ENCODE measurements around the gene RAD18.

Gene RAD18

GRCh38 chr3:8963137-8963853, at the start of gene RAD18:
Gene RAD18 (minus strand): TSS chr3:8963472. CDS start chr3:8963385, 87 bp downstream.
- peak; percentile 92 for DNase-seq (ENCODE audit: low spot score)

- DNase-seq (ENCODE audit: low spot score) = no peak
Measured at GRCh38 chr3:9012521-9012920, 49.2 kb upstream of the RAD18 start.

GRCh38 chr3:9009976-9010545, 46.8 kb upstream of the RAD18 start:
- no peak for DNase-seq (ENCODE audit: low spot score)

- no peak for DNase-seq (ENCODE audit: low spot score)
Measured at GRCh38 chr3:9008550-9009255, 45.4 kb upstream of the RAD18 start.

- DNase-seq (ENCODE audit: low spot score) = no peak
Measured at GRCh38 chr3:9007928-9008327, 44.7 kb upstream of the RAD18 start.

- DNase-seq (ENCODE audit: low spot score) = no peak
Measured at GRCh38 chr3:9007213-9007612, 43.9 kb upstream of the RAD18 start.

- DNase-seq (ENCODE audit: low spot score) = no peak
Measured at GRCh38 chr3:9000041-9000440, 36.8 kb upstream of the RAD18 start.

GRCh38 chr3:8997151-8997550, 33.9 kb upstream of the RAD18 start:
- no peak for DNase-seq (ENCODE audit: low spot score)

- no peak for DNase-seq (ENCODE audit: low spot score)
Measured at GRCh38 chr3:8996681-8997121, 33.4 kb upstream of the RAD18 start.

- no peak for DNase-seq (ENCODE audit: low spot score)
Measured at GRCh38 chr3:8996216-8996615, 32.9 kb upstream of the RAD18 start.

- no peak for DNase-seq (ENCODE audit: low spot score)
Measured at GRCh38 chr3:8994226-8994625, 31.0 kb upstream of the RAD18 start.

- DNase-seq (ENCODE audit: low spot score) = no peak
Measured at GRCh38 chr3:8993331-8993730, 30.1 kb upstream of the RAD18 start.

GRCh38 chr3:8992854-8993253, 29.6 kb upstream of the RAD18 start:
- DNase-seq (ENCODE audit: low spot score) = no peak

- no peak for DNase-seq (ENCODE audit: low spot score)
Measured at GRCh38 chr3:8992199-8992598, 28.9 kb upstream of the RAD18 start.

GRCh38 chr3:8990266-8991215, 27.3 kb upstream of the RAD18 start:
- no peak for DNase-seq (ENCODE audit: low spot score)

- no peak for DNase-seq (ENCODE audit: low spot score)
Measured at GRCh38 chr3:8988791-8989558, 25.7 kb upstream of the RAD18 start.

- DNase-seq (ENCODE audit: low spot score) = no peak
Measured at GRCh38 chr3:8988384-8988655, 25.0 kb upstream of the RAD18 start.

- peak; percentile 76 for DNase-seq (ENCODE audit: low spot score)
Measured at GRCh38 chr3:8987645-8988383, 24.5 kb upstream of the RAD18 start.

- no peak for DNase-seq (ENCODE audit: low spot score)
Measured at GRCh38 chr3:8987226-8987625, 24.0 kb upstream of the RAD18 start.

- DNase-seq (ENCODE audit: low spot score) = no peak
Measured at GRCh38 chr3:8986741-8987140, 23.5 kb upstream of the RAD18 start.

GRCh38 chr3:8985876-8986275, 22.6 kb upstream of the RAD18 start:
- no peak for DNase-seq (ENCODE audit: low spot score)
